D721Med (cell line): ENCODE results near the gene GUCY2D.

Experiments used
- DNase-seq: peaks from one replicate; pipeline ENCODE4 v3.0.0; 2011; ENCODE audit warnings: low spot score; ENCODE audit not compliant: insufficient read length
- FAIRE-seq: peaks from 2 replicates; lab custom pipeline; 2011; peaks lifted over from hg19 to GRCh38; lab: Jason Lieb, UNC
- CTCF ChIP-seq: IDR thresholded peaks from 2 replicates; pipeline ENCODE4 v1.5.1; 2012; ENCODE audit warnings: mild to moderate bottlenecking, control low read depth; ENCODE audit not compliant: insufficient read depth; ENCODE audit errors: missing control alignments

Gene GUCY2D

GRCh38 chr17:8062435-8062806, 60.0 kb downstream of the GUCY2D start:
- no peak for TF ChIP-seq CTCF
- FAIRE-seq = no peak
- no peak for DNase-seq

- TF ChIP-seq CTCF = no peak
- DNase-seq = no peak
- FAIRE-seq = no peak
These were observed 60.5 kb downstream of the GUCY2D start for GRCh38 chr17:8062807-8063483.

- no peak for TF ChIP-seq CTCF
- FAIRE-seq (no peak), DNase-seq (no peak)
These were observed 61.5 kb downstream of the GUCY2D start for GRCh38 chr17:8063761-8064534.

- FAIRE-seq (no peak), DNase-seq (no peak)
- TF ChIP-seq CTCF = no peak
These were observed 62.2 kb downstream of the GUCY2D start for GRCh38 chr17:8064561-8065019.

GRCh38 chr17:8066841-8067775, 64.7 kb downstream of the GUCY2D start:
- no peak for FAIRE-seq
- no peak for TF ChIP-seq CTCF
- no peak for DNase-seq

- no peak for FAIRE-seq
- no peak for TF ChIP-seq CTCF
- no peak for DNase-seq
These were observed 65.4 kb downstream of the GUCY2D start for GRCh38 chr17:8067806-8068205.
